Prostate gland (tissue), 2 donors: Measurements from ENCODE around the gene TNS4. TPM values are rescaled to one million over a fixed set of nuclear protein-coding genes. Genes with fewer than 3 reads are reported as not detected.

Source experiments
- DNase-seq: peaks from one replicate; pipeline ENCODE4 v3.0.0-alpha.2; 2019; ENCODE audit warnings: low spot score
- H3K27ac ChIP-seq, 2 donors: fragments of 200-600 bp; sonication (generic); 2 replicates each; pipeline ENCODE4 v1.5.1; 2017 to 2019
- H3K27me3 ChIP-seq: fragments of 200-600 bp; sonication (generic); replicated peaks from 2 replicates; pipeline ENCODE4 v1.5.1; 2019; ENCODE audit not compliant: insufficient read depth
- H3K36me3 ChIP-seq, 2 donors: fragments of 200-600 bp; sonication (generic); 1 replicate in 1 of 2; 2 replicates in 1 of 2; pipeline versions ENCODE4 v1.5.1 to v1.8.1; 2017 to 2019
- H3K4me1 ChIP-seq: fragments of 200-600 bp; sonication (generic); replicated peaks from 2 replicates; pipeline ENCODE4 v1.5.1; 2019
- H3K4me3 ChIP-seq, 2 donors: fragments of 200-600 bp; sonication (generic); 2 replicates each; pipeline ENCODE4 v1.5.1; 2017 to 2019
- H3K9me3 ChIP-seq: fragments of 200-600 bp; sonication (generic); 2 replicates; pipeline ENCODE4 v1.5.1; 2017
- POLR2A ChIP-seq: fragments of 450-650 bp; IDR thresholded peaks from one replicate; pipeline ENCODE4 v1.6.1; 2016; ENCODE audit warnings: antibody characterized with exemption, mild to moderate bottlenecking
- POLR2AphosphoS5 ChIP-seq: sonication (generic); formaldehyde crosslinking; IDR thresholded peaks from one replicate; pipeline ENCODE4 v1.6.1; 2017; ENCODE audit warnings: antibody characterized with exemption
- WGBS: methylation state at CpG from one replicate; pipeline ENCODE4 v1.1.5; 2018; 5-methylcytosine and 5-hydroxymethylcytosine counted together
- intact Hi-C: fragments of 100-400 bp; cut with DNase I; formaldehyde crosslinking; loops from one replicate; pipeline ENCODE4 v1.14.2; 2022
- total RNA-seq, 2 donors: library from RNA; depleted of rRNA; stranded (reverse); fragments of >200 nt; gene quantifications; one replicate each; pipeline ENCODE4 v1.1.0, GENCODE V29; 2016
- TF ChIP-seq, protein P1 (sequence below), 4 experiments: fragments of 200-600 bp in 2 of 4; fragments of 450-650 bp in 2 of 4; sonication (generic) in 2 of 4; IDR thresholded peaks; 1 replicate in 3 of 4; 2 replicates in 1 of 4; pipeline ENCODE4 v1.5.1; 2016 to 2019; ENCODE audit warnings: antibody characterized with exemption in 4 of 4, mild to moderate bottlenecking in 2 of 4, moderate library complexity in 2 of 4

TNS4 gene
- total RNA-seq, 2 donors from 2014 or later, result 51.3 to 56.1 TPM

DNA sequence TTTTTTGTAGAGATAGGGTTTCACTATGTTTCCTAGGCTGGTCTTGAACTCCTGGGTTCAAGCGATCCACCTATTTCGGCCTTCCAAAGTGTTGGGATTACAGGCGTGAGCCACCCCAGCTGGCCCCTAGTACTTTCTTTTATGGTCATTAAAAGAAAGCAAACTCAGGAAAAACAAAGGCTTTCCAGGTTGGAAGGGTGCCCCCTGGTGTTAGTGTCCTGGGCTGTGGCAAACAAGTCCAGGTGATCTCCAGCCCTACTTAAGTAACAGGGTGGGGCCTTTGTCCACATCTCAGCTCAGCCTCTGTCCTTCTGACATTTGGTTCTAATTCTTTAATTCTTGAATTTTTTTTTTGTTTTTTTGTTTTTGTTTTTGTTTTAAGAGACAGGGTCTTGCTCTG lies 51.2 kb downstream of the TNS4 start:
- Histone ChIP-seq H3K9me3 (no peaks in the 10 kb centered on the region), H3K27me3 (no peaks in the 10 kb centered on the region), H3K36me3 (peaks cover 0 to 4% of the 10 kb centered on the region in 2 donors), H3K27ac (peak overlapping the region in 1 of 2 donors; percentile 61), H3K4me3 (no peak overlapping the region), H3K4me1 (peaks cover 9% of the 10 kb centered on the region)
- intact Hi-C loops, result no loop called here
- TF ChIP-seq, protein P1, sequence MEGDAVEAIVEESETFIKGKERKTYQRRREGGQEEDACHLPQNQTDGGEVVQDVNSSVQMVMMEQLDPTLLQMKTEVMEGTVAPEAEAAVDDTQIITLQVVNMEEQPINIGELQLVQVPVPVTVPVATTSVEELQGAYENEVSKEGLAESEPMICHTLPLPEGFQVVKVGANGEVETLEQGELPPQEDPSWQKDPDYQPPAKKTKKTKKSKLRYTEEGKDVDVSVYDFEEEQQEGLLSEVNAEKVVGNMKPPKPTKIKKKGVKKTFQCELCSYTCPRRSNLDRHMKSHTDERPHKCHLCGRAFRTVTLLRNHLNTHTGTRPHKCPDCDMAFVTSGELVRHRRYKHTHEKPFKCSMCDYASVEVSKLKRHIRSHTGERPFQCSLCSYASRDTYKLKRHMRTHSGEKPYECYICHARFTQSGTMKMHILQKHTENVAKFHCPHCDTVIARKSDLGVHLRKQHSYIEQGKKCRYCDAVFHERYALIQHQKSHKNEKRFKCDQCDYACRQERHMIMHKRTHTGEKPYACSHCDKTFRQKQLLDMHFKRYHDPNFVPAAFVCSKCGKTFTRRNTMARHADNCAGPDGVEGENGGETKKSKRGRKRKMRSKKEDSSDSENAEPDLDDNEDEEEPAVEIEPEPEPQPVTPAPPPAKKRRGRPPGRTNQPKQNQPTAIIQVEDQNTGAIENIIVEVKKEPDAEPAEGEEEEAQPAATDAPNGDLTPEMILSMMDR (IDR thresholded peaks at IDR 0.05), result peak in 3 of 4 experiments; percentile 30 to 47 (median 38)
- TF ChIP-seq POLR2AphosphoS5, result no peak
- WGBS, result 75% methylated on average over 3 of the region's 3 CpGs
- no peak for DNase-seq

DNA sequence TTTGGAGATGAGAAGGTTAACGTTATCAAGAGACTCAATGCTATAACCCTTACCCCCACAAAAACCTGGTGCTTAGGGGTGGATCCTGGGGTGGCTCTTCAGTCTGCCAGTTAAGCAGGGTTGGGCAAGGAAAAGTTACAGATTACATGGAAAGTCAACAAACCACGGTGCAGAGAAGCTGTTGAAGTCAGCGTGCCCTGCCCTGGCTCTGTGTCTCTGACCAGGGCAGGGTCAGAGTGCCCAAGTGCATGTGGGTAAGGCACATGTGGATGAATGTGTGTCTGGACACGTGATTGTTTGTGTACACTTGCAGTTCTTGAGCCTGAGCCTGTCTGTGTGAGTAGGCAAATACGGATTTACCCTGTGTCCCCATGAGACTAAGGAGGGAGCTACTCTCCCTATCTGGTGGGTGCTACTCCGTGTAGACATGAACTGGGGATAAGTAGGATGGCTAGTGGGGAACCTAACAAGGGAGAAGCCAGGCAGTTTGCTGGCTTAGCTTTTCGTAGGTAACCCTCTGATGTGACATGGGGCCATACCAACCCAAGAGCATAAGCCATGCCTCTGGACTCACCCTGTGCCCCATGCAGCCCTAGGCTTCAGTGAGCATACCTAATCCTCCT lies 52.7 kb downstream of the TNS4 start:
- WGBS, result 26% methylated on average over 7 of the region's 7 CpGs
- TF ChIP-seq, protein P1 (IDR thresholded peaks at IDR 0.05), result no peak
- peak; percentile 41 for TF ChIP-seq POLR2AphosphoS5
- TF ChIP-seq POLR2A, result peak; percentile 38
- H3K4me1 ChIP-seq, result peaks cover 9% of the 10 kb centered on the region
- peaks cover 0 to 4% of the 10 kb centered on the region in 2 donors for H3K36me3 ChIP-seq
- H3K9me3 ChIP-seq, result no peaks in the 10 kb centered on the region
- intact Hi-C loops, result no loop called here
- no peak overlapping the region for H3K4me3 ChIP-seq
- peak overlapping the region; percentile 61 for H3K27ac ChIP-seq
- H3K27me3 ChIP-seq, result no peaks in the 10 kb centered on the region
- no peak for DNase-seq

DNA sequence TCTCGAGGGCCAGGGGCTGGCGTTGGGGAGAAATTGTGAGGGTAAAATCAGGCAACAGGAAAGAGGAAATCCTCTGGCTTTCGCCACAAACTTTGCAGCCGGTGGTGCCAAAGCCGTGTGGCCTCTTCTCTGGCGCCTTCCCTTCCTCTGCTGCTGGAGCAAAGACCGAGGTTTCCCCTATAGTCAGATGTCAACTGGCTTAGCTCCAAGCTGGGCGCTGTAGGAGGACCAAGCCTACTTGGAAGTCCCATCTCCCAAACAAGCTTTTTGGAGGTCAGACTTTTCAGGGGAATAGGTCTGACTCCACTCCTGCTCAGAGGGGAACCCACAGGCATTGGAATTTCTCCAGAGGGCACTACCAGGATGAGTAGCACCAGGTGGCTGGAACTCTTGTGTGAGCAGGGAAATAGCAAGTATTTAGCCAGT lies 53.2 kb downstream of the TNS4 start:
- Histone ChIP-seq H3K27ac (peak overlapping the region; percentile 61), H3K4me1 (peaks cover 9% of the 10 kb centered on the region), H3K27me3 (no peaks in the 10 kb centered on the region), H3K36me3 (peaks cover 0 to 1% of the 10 kb centered on the region in 2 donors), H3K9me3 (no peaks in the 10 kb centered on the region), H3K4me3 (no peak overlapping the region)
- TF ChIP-seq POLR2A (no peak), POLR2AphosphoS5 (no peak)
- TF ChIP-seq, protein P1 (IDR thresholded peaks at IDR 0.05), result no peak
- WGBS, result 19% methylated on average over 8 of the region's 8 CpGs
- intact Hi-C loops, result no loop called here
- DNase-seq, result no peak

DNA sequence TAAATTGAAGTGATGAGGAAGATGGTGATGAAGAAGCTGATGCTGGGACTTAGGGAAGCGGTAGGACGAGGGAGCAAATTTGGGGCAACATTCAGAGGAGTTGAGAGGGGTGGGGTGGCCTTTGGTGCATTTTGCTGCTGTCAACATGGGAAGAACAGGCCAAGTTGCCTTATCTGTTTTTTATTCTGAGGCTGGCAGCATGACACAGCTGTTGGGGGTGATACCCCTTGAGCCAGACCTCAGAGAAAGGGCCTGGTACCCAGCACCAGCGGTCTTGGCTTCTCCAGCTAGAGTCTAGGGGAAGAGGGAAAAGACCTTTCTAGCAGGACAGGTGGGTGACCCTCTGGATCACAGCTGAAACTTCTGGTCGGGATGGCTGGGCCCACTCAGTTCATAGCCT lies 53.6 kb downstream of the TNS4 start:
- Histone ChIP-seq H3K27me3 (no peaks in the 10 kb centered on the region), H3K4me1 (peaks cover 9% of the 10 kb centered on the region), H3K4me3 (peak overlapping the region in 1 of 2 donors; percentile 3), H3K27ac (peak overlapping the region; percentile 61), H3K36me3 (no peaks in the 10 kb centered on the region), H3K9me3 (no peaks in the 10 kb centered on the region)
- TF ChIP-seq, protein P1 (IDR thresholded peaks at IDR 0.05), result no peak
- TF ChIP-seq POLR2AphosphoS5, result no peak
- no peak for TF ChIP-seq POLR2A
- 75% methylated on average over 4 of the region's 4 CpGs for WGBS
- no peak for DNase-seq
- intact Hi-C loops, result no loop called here

DNA sequence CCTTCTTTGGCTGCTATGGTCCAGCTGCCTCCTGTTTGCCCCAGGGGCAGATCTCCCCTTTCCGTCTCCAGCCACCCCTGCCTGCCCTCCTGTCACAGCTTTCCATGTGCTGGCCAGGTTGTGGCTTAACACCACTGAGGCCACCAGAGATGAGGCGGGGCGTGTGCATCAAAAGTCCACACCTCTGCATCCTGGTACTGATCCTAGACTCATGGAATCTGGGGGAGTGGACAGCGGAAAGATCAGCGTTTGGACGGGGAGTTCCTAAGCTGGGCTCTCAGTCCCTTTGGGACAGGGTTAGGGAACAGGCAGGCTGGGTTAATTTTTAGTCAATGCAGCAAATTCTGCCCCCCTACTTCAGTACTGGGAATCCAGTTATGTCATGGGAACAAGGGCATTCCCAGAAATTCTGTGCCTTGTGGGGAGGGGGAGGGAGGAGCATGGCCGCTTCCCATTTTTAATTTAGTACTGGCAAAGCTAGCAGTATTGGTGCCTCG lies 54.2 kb downstream of the TNS4 start:
- H3K27ac ChIP-seq, result peak overlapping the region; percentile 61
- WGBS, result 50% methylated on average over 8 of the region's 8 CpGs
- H3K4me3 ChIP-seq, result peak overlapping the region in 1 of 2 donors; percentile 3
- no peaks in the 10 kb centered on the region for H3K36me3 ChIP-seq
- no peaks in the 10 kb centered on the region for H3K9me3 ChIP-seq
- no peak for TF ChIP-seq POLR2AphosphoS5
- TF ChIP-seq POLR2A, result no peak
- TF ChIP-seq, protein P1 (IDR thresholded peaks at IDR 0.05), result no peak
- DNase-seq, result no peak
- intact Hi-C loops, result no loop called here
- H3K4me1 ChIP-seq, result peaks cover 9% of the 10 kb centered on the region
- no peaks in the 10 kb centered on the region for H3K27me3 ChIP-seq
